ENCODE data around the gene SPATA6L.

DNA sequence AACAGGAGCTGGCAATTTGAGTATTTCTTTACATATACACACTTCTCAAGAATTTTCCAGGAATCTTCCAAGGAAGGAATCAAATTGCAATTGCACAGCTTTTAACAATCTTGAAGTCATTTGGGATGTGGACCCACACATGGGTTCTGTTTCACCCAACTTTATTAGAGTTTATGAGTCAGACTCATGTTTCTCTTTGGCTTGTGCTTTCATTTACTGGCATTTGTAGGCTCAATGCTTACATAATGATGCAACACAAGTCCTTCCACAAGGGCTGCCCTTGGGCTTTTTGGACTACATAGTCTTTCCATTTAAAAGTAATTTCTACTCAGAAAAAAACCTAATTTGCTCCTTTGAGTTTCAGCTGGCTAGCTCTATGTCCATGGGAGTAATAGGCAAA, 8.5 kb upstream of the SPATA6L start:
- TF ChIP-seq CTCF (conservative IDR thresholded peaks at IDR 0.05; ENCODE audit: low read length), result no peak
- no peak for TF ChIP-seq EZH2phosphoT487 (IDR thresholded peaks at IDR 0.05; ENCODE audit: borderline replicate concordance)

Measured in Loucy (cell line).